Endothelial cell (in vitro differentiated cells): ENCODE measurements around the gene IGF2R. TPM values are rescaled to one million over a fixed set of nuclear protein-coding genes. Genes with fewer than 3 reads are reported as not detected.
A peak's percentile ranks its signal among the peaks of the same experiment; 100 is the strongest.

Experiments
- DNase-seq: peaks from one replicate; pipeline ENCODE4 v3.0.0; 2021; ENCODE audit warnings: low spot score
- H3K27ac Mint-ChIP-seq: one replicate; pipeline ENCODE4 v1.8.0; 2021; ENCODE audit warnings: mixed read lengths, inconsistent platforms; ENCODE audit not compliant: unreplicated experiment
- H3K27me3 Mint-ChIP-seq: one replicate; pipeline ENCODE4 v1.8.0; 2021; ENCODE audit warnings: mild to moderate bottlenecking, moderate library complexity, mixed read lengths, inconsistent platforms; ENCODE audit not compliant: unreplicated experiment
- H3K36me3 Mint-ChIP-seq: one replicate; pipeline ENCODE4 v1.8.0; 2021; ENCODE audit warnings: mild to moderate bottlenecking, low read depth, mixed read lengths, inconsistent platforms; ENCODE audit not compliant: unreplicated experiment
- H3K4me1 Mint-ChIP-seq: one replicate; pipeline ENCODE4 v1.8.0; 2021; ENCODE audit warnings: mild to moderate bottlenecking, mixed read lengths, inconsistent platforms; ENCODE audit not compliant: unreplicated experiment
- H3K4me3 Mint-ChIP-seq: one replicate; pipeline ENCODE4 v1.8.0; 2021; ENCODE audit warnings: mild to moderate bottlenecking, mixed read lengths, inconsistent platforms; ENCODE audit not compliant: unreplicated experiment
- H3K9me3 Mint-ChIP-seq: one replicate; pipeline ENCODE4 v1.8.0; 2021; ENCODE audit warnings: mixed read lengths, inconsistent platforms; ENCODE audit not compliant: unreplicated experiment
- total RNA-seq: library from RNA; stranded (reverse); fragmentation: NEBNext Ultra II Directional; extraction: Animal tissue kit (Norgen Biotek cat#: 25700); gene quantifications from one replicate; pipeline ENCODE4 v1.2.1, GENCODE V29; 2021; ENCODE audit not compliant: unreplicated experiment
- TF ChIP-seq, protein P1 (sequence below): fragments of 200-600 bp; sonication (generic); IDR thresholded peaks from one replicate; pipeline ENCODE4 v1.5.0; 2021; ENCODE audit warnings: antibody characterized with exemption; ENCODE audit not compliant: unreplicated experiment

IGF2R gene
- total RNA-seq, 1 donor from 2014 or later: 108 TPM

- Mint-ChIP-seq H3K9me3 (no peaks in the 10 kb centered on the region), H3K4me3 (no peak overlapping the region), H3K36me3 (no peaks in the 10 kb centered on the region), H3K27me3 (peaks cover 2% of the 10 kb centered on the region), H3K27ac (no peak overlapping the region), H3K4me1 (peaks cover 29% of the 10 kb centered on the region)
- TF ChIP-seq, protein P1, sequence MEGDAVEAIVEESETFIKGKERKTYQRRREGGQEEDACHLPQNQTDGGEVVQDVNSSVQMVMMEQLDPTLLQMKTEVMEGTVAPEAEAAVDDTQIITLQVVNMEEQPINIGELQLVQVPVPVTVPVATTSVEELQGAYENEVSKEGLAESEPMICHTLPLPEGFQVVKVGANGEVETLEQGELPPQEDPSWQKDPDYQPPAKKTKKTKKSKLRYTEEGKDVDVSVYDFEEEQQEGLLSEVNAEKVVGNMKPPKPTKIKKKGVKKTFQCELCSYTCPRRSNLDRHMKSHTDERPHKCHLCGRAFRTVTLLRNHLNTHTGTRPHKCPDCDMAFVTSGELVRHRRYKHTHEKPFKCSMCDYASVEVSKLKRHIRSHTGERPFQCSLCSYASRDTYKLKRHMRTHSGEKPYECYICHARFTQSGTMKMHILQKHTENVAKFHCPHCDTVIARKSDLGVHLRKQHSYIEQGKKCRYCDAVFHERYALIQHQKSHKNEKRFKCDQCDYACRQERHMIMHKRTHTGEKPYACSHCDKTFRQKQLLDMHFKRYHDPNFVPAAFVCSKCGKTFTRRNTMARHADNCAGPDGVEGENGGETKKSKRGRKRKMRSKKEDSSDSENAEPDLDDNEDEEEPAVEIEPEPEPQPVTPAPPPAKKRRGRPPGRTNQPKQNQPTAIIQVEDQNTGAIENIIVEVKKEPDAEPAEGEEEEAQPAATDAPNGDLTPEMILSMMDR: no peak
- DNase-seq: no peak
Measured at GRCh38 chr6:159953091-159953601, 15.7 kb upstream of the IGF2R start.

- DNase-seq: no peak
- peaks cover 29% of the 10 kb centered on the region for H3K4me1 Mint-ChIP-seq
- H3K27ac Mint-ChIP-seq: peak overlapping the region; percentile 52
- H3K9me3 Mint-ChIP-seq: no peaks in the 10 kb centered on the region
- no peak overlapping the region for H3K4me3 Mint-ChIP-seq
- H3K36me3 Mint-ChIP-seq: no peaks in the 10 kb centered on the region
- peaks cover 2% of the 10 kb centered on the region for H3K27me3 Mint-ChIP-seq
- TF ChIP-seq, protein P1: no peak
Measured at GRCh38 chr6:159955945-159956361, 12.9 kb upstream of the IGF2R start.

- Mint-ChIP-seq H3K4me1 (peaks cover 16% of the 10 kb centered on the region), H3K9me3 (no peaks in the 10 kb centered on the region), H3K4me3 (no peak overlapping the region), H3K27me3 (peaks cover 2% of the 10 kb centered on the region), H3K27ac (no peak overlapping the region), H3K36me3 (no peaks in the 10 kb centered on the region)
- no peak for DNase-seq
- TF ChIP-seq, protein P1: no peak
Measured at GRCh38 chr6:159957071-159957673, 11.7 kb upstream of the IGF2R start.

- Mint-ChIP-seq H3K4me3 (no peak overlapping the region), H3K27me3 (no peaks in the 10 kb centered on the region), H3K36me3 (no peaks in the 10 kb centered on the region), H3K4me1 (no peaks in the 10 kb centered on the region), H3K9me3 (no peaks in the 10 kb centered on the region), H3K27ac (no peak overlapping the region)
- no peak for DNase-seq
- TF ChIP-seq, protein P1: no peak
Measured at GRCh38 chr6:159959165-159959975, 9.5 kb upstream of the IGF2R start.

DNA sequence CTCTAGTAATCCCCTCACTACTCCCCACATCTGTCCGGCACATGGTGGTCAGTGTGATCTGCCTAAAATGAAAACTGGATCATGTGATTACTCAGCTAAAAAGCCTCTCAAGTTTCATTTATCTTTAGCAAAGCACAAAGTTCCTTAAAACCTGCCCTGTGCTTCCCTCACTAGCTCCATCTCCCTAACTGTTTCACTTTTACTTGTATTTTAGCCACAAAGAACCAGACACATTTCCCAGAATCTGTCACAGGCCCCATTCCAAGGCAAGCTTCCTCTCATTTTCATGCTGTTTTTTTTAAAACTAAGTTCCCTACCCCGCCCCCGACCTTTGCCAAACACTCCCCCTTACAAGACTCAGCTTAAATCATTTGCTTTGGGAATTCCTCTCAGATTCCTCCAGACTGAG is 8.9 kb upstream of the IGF2R start:
- Mint-ChIP-seq H3K4me1 (no peaks in the 10 kb centered on the region), H3K4me3 (no peak overlapping the region), H3K27me3 (no peaks in the 10 kb centered on the region), H3K9me3 (no peaks in the 10 kb centered on the region), H3K27ac (no peak overlapping the region), H3K36me3 (no peaks in the 10 kb centered on the region)
- TF ChIP-seq, protein P1: no peak
- DNase-seq: no peak
